GM12864 (cell line): ENCODE results near the gene ATXN2.
A peak's percentile ranks its signal among the peaks of the same experiment; 100 is the strongest.

ENCODE experiments used
- DNase-seq: peaks from one replicate; pipeline ENCODE4 v3.0.0-alpha.2; 2011; ENCODE audit warnings: low read depth
- H3K4me3 ChIP-seq: 2 replicates; pipeline ENCODE4 v1.5.1; 2011; ENCODE audit warnings: mild to moderate bottlenecking, low read depth, low read length, control low read depth
- TF ChIP-seq, protein P1 (sequence below): IDR thresholded peaks from 2 replicates; pipeline ENCODE4 v1.5.1; 2011; ENCODE audit warnings: low read depth, mild to moderate bottlenecking, moderate library complexity, low read length, control low read depth, inconsistent platforms; ENCODE audit errors: missing control alignments

Gene ATXN2, protein sequence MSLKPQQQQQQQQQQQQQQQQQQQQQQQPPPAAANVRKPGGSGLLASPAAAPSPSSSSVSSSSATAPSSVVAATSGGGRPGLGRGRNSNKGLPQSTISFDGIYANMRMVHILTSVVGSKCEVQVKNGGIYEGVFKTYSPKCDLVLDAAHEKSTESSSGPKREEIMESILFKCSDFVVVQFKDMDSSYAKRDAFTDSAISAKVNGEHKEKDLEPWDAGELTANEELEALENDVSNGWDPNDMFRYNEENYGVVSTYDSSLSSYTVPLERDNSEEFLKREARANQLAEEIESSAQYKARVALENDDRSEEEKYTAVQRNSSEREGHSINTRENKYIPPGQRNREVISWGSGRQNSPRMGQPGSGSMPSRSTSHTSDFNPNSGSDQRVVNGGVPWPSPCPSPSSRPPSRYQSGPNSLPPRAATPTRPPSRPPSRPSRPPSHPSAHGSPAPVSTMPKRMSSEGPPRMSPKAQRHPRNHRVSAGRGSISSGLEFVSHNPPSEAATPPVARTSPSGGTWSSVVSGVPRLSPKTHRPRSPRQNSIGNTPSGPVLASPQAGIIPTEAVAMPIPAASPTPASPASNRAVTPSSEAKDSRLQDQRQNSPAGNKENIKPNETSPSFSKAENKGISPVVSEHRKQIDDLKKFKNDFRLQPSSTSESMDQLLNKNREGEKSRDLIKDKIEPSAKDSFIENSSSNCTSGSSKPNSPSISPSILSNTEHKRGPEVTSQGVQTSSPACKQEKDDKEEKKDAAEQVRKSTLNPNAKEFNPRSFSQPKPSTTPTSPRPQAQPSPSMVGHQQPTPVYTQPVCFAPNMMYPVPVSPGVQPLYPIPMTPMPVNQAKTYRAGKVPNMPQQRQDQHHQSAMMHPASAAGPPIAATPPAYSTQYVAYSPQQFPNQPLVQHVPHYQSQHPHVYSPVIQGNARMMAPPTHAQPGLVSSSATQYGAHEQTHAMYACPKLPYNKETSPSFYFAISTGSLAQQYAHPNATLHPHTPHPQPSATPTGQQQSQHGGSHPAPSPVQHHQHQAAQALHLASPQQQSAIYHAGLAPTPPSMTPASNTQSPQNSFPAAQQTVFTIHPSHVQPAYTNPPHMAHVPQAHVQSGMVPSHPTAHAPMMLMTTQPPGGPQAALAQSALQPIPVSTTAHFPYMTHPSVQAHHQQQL

DNA sequence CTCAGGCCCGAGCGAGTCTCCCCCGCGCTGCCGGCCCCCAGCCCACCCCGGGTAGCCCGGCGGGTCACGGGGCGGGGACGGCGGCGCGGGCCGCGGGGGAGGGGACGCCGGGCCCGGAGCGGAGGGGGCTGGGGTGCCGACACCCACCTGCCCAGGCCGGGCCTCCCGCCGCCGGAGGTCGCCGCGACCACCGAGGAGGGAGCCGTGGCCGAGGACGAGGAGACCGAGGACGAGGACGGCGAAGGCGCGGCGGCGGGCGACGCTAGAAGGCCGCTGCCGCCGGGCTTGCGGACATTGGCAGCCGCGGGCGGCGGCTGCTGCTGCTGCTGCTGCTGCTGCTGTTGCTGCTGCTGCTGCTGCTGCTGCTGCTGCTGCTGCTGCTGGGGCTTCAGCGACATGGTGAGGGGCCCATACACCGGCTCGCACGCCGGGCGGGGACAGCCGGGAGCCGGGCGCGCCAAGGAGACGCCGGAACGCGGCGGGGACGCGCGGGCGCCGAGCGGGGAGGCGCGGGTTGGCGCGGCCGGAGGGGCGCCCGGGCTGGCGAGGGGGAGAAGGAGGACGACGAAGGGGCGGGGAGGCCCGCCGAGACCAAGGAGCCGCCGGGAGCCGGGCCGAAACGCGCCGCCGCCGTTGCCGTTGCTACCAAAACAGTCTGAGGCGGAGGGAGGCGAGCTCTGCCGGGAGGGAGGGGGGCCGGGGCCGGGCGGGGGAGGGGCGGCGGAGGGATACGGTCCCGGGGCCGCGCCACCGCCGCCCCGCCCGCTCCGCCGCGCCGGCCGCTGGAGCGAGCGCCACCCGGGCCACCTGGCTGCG is at the start of gene ATXN2:
TSS of gene ATXN2 (minus strand) at position 679 of the 816 bp plus-strand sequence. CDS start at position 398, 281 bp downstream.
- TF ChIP-seq, protein P1, sequence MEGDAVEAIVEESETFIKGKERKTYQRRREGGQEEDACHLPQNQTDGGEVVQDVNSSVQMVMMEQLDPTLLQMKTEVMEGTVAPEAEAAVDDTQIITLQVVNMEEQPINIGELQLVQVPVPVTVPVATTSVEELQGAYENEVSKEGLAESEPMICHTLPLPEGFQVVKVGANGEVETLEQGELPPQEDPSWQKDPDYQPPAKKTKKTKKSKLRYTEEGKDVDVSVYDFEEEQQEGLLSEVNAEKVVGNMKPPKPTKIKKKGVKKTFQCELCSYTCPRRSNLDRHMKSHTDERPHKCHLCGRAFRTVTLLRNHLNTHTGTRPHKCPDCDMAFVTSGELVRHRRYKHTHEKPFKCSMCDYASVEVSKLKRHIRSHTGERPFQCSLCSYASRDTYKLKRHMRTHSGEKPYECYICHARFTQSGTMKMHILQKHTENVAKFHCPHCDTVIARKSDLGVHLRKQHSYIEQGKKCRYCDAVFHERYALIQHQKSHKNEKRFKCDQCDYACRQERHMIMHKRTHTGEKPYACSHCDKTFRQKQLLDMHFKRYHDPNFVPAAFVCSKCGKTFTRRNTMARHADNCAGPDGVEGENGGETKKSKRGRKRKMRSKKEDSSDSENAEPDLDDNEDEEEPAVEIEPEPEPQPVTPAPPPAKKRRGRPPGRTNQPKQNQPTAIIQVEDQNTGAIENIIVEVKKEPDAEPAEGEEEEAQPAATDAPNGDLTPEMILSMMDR, result no peak
- peak within 1 kb of the TSS; percentile 84 for H3K4me3 ChIP-seq
- no peak for DNase-seq

DNA sequence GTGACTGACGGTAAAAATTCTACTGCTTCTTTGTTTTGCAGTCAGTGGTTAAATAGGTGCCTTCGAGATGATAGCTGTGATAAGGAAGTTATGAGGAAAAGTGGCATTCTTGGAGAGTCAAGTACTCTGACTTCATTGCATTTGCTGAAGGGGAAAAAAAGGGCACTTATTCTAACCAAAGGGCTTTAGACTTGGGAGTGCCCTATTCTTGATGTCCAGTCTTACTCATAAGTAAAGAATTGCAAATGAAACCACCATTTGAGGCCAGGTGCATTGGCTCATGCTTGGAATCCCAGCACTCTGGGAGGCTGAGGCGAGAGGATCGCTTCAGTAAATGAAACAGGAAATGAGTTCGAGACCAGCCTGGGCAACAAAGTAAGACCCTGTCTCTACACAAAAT is 46.3 kb upstream of the ATXN2 start:
- no peak overlapping the region for H3K4me3 ChIP-seq
- DNase-seq, result no peak
- TF ChIP-seq, protein P1, result no peak

DNA sequence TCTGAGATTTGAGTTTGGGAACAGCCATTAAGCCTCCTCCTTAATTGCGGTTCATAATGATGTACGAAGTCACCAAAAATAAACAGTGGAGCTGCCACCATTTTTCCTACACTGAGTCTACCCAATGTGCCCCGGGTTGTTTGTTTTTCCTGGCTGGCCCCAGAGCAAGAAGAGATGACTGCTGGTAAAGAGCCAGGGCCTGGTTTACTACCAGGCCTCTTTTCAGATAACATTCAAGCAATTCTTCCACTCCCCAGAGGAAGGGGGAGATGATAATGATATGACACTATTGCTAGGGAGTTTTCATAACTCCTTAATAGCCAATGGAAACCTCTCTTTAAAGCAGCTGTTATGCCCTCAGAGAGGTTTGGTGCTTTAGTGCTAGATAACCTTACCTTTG is 44.3 kb upstream of the ATXN2 start:
- H3K4me3 ChIP-seq, result no peak overlapping the region
- DNase-seq, result no peak
- TF ChIP-seq, protein P1, result no peak

DNA sequence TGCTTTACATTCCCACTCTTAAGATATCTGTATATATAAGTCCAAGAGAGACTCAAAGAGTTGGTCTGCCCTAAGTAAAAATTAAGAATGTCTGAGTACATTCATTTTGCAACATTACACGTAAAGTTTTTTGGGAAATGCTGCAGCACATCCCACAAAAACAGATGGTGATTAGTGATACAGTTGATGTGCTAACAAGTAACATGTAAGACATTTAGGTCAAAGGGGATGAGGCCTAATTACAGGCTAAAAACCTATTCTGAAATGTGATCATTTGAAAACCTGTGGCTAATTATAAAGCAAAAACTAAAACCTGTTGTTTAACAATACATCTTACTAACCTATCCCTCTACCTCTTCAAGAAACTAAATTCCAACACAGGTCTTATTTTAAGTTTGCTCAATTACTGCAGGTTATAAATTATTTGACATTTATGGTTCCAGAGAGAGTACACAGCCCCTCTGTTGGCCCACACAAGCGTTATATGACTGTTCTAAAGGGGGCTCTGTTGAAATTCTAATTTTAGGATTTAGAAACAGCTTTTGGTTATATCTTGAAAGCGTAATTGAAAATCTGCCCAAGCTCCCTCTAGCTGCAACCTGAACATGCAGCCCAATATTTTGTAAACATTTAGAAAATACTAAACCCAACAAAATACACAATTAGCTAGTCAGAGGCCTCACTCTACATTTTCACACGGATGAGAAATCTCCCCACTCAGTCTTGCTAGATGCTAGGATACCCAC is 43.7 kb upstream of the ATXN2 start:
- no peak overlapping the region for H3K4me3 ChIP-seq
- TF ChIP-seq, protein P1, result no peak
- no peak for DNase-seq

DNA sequence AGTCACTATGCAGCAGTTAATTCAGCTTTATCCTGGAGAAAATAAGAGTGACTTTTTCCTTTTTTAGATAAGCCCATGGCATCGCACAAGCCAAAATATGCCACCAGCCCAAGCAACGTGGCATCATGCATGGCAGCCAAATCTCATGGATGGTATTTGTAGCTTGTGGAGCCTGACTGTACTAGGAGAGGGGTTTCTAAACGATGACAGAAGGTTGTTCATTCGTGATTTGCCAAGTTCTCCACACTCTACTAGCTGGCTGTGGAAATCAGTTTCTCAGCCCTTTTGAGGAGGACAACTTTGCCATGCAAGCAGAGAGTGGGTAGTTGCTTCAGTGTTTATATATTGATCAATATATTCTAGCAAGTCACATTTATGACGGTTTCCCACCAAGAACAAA is 41.4 kb upstream of the ATXN2 start:
- no peak overlapping the region for H3K4me3 ChIP-seq
- DNase-seq, result no peak
- TF ChIP-seq, protein P1, result no peak
